SJSA1 (cell line): ENCODE measurements around the gene CILP2. TPM values are rescaled to one million over a fixed set of nuclear protein-coding genes. Genes with fewer than 3 reads are reported as not detected.

Experiments used
- DNase-seq, 2 experiments: peaks; one replicate each; pipeline ENCODE4 v3.0.0-alpha.2; 2015 to 2020; ENCODE audit warnings: low spot score in 2 of 2, low read depth in 1 of 2
- H3K27ac ChIP-seq: fragments of 250-450 bp; sonication (Bioruptor Pico); 2 replicates; pipeline ENCODE4 v1.5.1; 2020; ENCODE audit warnings: mild to moderate bottlenecking, moderate library complexity
- H3K27me3 ChIP-seq: fragments of 250-450 bp; sonication (Bioruptor Pico); replicated peaks from 2 replicates; pipeline ENCODE4 v1.5.1; 2020; ENCODE audit warnings: mild to moderate bottlenecking, moderate library complexity
- H3K36me3 ChIP-seq: fragments of 250-450 bp; sonication (Bioruptor Pico); 2 replicates; pipeline ENCODE4 v1.5.1; 2020; ENCODE audit warnings: mild to moderate bottlenecking
- H3K4me1 ChIP-seq: fragments of 250-450 bp; sonication (Bioruptor Pico); replicated peaks from 2 replicates; pipeline ENCODE4 v1.6.1; 2021; ENCODE audit warnings: mild to moderate bottlenecking
- H3K4me3 ChIP-seq: fragments of 250-450 bp; sonication (Bioruptor Pico); 2 replicates; pipeline ENCODE4 v1.5.1; 2020; ENCODE audit warnings: mild to moderate bottlenecking
- H3K9me3 ChIP-seq: fragments of 250-450 bp; sonication (Bioruptor Pico); replicated peaks from 2 replicates; pipeline ENCODE4 v1.5.1; 2020; ENCODE audit warnings: mild to moderate bottlenecking
- total RNA-seq: library from RNA; depleted of rRNA; stranded (reverse); fragments of >200 nt; shearing (Covaris generic); gene quantifications from 2 replicates; pipeline ENCODE4 v1.2.3, GENCODE V29; 2014

CILP2 gene
- total RNA-seq, 1 experiment from 2014 or later, result 0.03 TPM

GRCh38 chr19:19549804-19550464 is 11.9 kb downstream of the CILP2 start:
- Histone ChIP-seq H3K4me1 (no peaks in the 10 kb centered on the region), H3K9me3 (no peaks in the 10 kb centered on the region), H3K4me3 (no peak overlapping the region), H3K27me3 (no peaks in the 10 kb centered on the region; the same call in 1 of the 2 replicates), H3K36me3 (no peaks in the 10 kb centered on the region), H3K27ac (no peak overlapping the region)
- no peak for DNase-seq

GRCh38 chr19:19550485-19550929 is 12.4 kb downstream of the CILP2 start:
- DNase-seq, result no peak
- H3K27ac ChIP-seq, result no peak overlapping the region
- no peak overlapping the region for H3K4me3 ChIP-seq
- H3K4me1 ChIP-seq, result no peaks in the 10 kb centered on the region
- no peaks in the 10 kb centered on the region; the same call in 1 of the 2 replicates for H3K27me3 ChIP-seq
- no peaks in the 10 kb centered on the region for H3K9me3 ChIP-seq
- no peaks in the 10 kb centered on the region for H3K36me3 ChIP-seq

GRCh38 chr19:19550972-19551852 is 13.1 kb downstream of the CILP2 start:
- no peaks in the 10 kb centered on the region; the same call in 1 of the 2 replicates for H3K27me3 ChIP-seq
- DNase-seq, result no peak
- H3K4me1 ChIP-seq, result no peaks in the 10 kb centered on the region
- no peak overlapping the region for H3K27ac ChIP-seq
- no peaks in the 10 kb centered on the region for H3K9me3 ChIP-seq
- H3K36me3 ChIP-seq, result no peaks in the 10 kb centered on the region
- no peak overlapping the region for H3K4me3 ChIP-seq

- Histone ChIP-seq H3K4me1 (no peaks in the 10 kb centered on the region), H3K27me3 (no peaks in the 10 kb centered on the region; the same call in 1 of the 2 replicates), H3K9me3 (no peaks in the 10 kb centered on the region), H3K36me3 (no peaks in the 10 kb centered on the region), H3K4me3 (no peak overlapping the region), H3K27ac (no peak overlapping the region)
- no peak for DNase-seq
These were observed 13.8 kb downstream of the CILP2 start for GRCh38 chr19:19551853-19552192.

- H3K4me3 ChIP-seq, result no peak overlapping the region
- no peaks in the 10 kb centered on the region for H3K4me1 ChIP-seq
- H3K27ac ChIP-seq, result no peak overlapping the region
- no peaks in the 10 kb centered on the region; the same call in 1 of the 2 replicates for H3K27me3 ChIP-seq
- no peaks in the 10 kb centered on the region for H3K36me3 ChIP-seq
- no peak for DNase-seq
- H3K9me3 ChIP-seq, result no peaks in the 10 kb centered on the region
These were observed 14.7 kb downstream of the CILP2 start for GRCh38 chr19:19552798-19553197.

- H3K27ac ChIP-seq, result no peak overlapping the region
- no peaks in the 10 kb centered on the region for H3K36me3 ChIP-seq
- no peaks in the 10 kb centered on the region for H3K9me3 ChIP-seq
- DNase-seq, result no peak
- no peaks in the 10 kb centered on the region for H3K4me1 ChIP-seq
- H3K27me3 ChIP-seq, result no peaks in the 10 kb centered on the region; the same call in 1 of the 2 replicates
- no peak overlapping the region for H3K4me3 ChIP-seq
These were observed 15.6 kb downstream of the CILP2 start for GRCh38 chr19:19553670-19554069.

- no peaks in the 10 kb centered on the region for H3K9me3 ChIP-seq
- no peaks in the 10 kb centered on the region for H3K4me1 ChIP-seq
- H3K27ac ChIP-seq, result no peak overlapping the region
- peak in 1 of 2 experiments; percentile 27 for DNase-seq
- H3K4me3 ChIP-seq, result no peak overlapping the region
- no peaks in the 10 kb centered on the region for H3K36me3 ChIP-seq
- H3K27me3 ChIP-seq, result no peaks in the 10 kb centered on the region; the same call in 1 of the 2 replicates
These were observed 16.3 kb downstream of the CILP2 start for GRCh38 chr19:19554074-19555023.

GRCh38 chr19:19558055-19558454 is 20.0 kb downstream of the CILP2 start:
- Histone ChIP-seq H3K4me1 (no peaks in the 10 kb centered on the region), H3K9me3 (no peaks in the 10 kb centered on the region), H3K27me3 (no peaks in the 10 kb centered on the region), H3K4me3 (no peak overlapping the region), H3K27ac (no peak overlapping the region), H3K36me3 (no peaks in the 10 kb centered on the region)
- no peak for DNase-seq

- Histone ChIP-seq H3K4me1 (no peaks in the 10 kb centered on the region), H3K36me3 (no peaks in the 10 kb centered on the region), H3K4me3 (no peak overlapping the region), H3K27ac (no peak overlapping the region), H3K27me3 (no peaks in the 10 kb centered on the region), H3K9me3 (no peaks in the 10 kb centered on the region)
- no peak for DNase-seq
These were observed 20.6 kb downstream of the CILP2 start for GRCh38 chr19:19558636-19559035.

GRCh38 chr19:19559931-19560330 is 21.9 kb downstream of the CILP2 start:
- Histone ChIP-seq H3K9me3 (no peaks in the 10 kb centered on the region), H3K36me3 (no peaks in the 10 kb centered on the region), H3K4me1 (no peaks in the 10 kb centered on the region), H3K4me3 (no peak overlapping the region), H3K27ac (no peak overlapping the region), H3K27me3 (no peaks in the 10 kb centered on the region)
- DNase-seq, result no peak

- H3K4me3 ChIP-seq, result no peak overlapping the region
- no peak overlapping the region for H3K27ac ChIP-seq
- no peaks in the 10 kb centered on the region for H3K9me3 ChIP-seq
- no peak for DNase-seq
- no peaks in the 10 kb centered on the region for H3K27me3 ChIP-seq
- no peaks in the 10 kb centered on the region for H3K36me3 ChIP-seq
- no peaks in the 10 kb centered on the region for H3K4me1 ChIP-seq
These were observed 24.0 kb downstream of the CILP2 start for GRCh38 chr19:19561946-19562664.

GRCh38 chr19:19562665-19563347 is 24.7 kb downstream of the CILP2 start:
- DNase-seq, result no peak
- Histone ChIP-seq H3K27me3 (no peaks in the 10 kb centered on the region), H3K4me1 (no peaks in the 10 kb centered on the region), H3K27ac (no peak overlapping the region), H3K36me3 (no peaks in the 10 kb centered on the region), H3K9me3 (no peaks in the 10 kb centered on the region), H3K4me3 (no peak overlapping the region)
